ENCODE data around the gene CEP43.

The CEP43 gene

DNA sequence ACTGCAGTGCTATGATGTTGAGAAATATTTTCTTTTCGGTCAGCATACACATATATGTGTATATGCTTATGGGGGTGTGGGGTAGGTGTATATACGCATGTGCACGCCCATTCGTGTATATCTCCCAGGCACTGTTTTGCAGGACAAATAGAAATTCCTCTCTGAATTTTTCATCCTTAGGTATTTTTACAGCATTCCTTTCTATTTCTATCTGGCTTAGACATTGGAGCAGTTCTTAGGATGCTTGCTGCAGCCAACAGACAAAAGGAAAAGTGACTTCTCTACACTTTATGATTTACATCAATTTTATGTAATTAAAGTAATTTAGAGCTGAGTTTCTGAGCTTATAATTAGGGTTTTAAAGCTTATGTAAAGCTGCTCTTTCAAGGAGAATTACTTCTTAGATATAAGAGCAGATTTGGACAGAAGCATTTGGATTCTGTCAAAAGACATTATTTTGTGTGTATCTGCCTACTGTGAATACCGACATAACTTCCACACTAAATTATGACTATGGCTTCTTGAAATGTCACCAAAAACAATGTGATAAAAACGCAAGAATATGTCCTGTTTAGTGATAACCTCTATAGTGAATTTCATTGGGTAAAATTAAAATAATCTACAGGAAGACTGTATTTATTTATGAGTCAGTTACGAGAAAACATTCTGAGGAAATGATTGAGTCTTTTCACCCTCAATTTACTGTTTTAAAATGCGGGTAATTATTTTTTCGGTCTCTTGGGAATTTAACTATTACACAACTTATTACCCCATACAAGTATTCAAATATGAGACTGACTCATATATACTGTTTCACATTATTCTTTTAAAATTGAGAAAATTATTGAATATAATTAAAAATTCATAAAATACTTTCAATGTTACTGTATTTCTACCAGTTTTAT lies 21.3 kb upstream of the CEP43 start:
- DNase-seq (ENCODE audit: low read depth): peak; percentile 56
- TF ChIP-seq, protein P1, sequence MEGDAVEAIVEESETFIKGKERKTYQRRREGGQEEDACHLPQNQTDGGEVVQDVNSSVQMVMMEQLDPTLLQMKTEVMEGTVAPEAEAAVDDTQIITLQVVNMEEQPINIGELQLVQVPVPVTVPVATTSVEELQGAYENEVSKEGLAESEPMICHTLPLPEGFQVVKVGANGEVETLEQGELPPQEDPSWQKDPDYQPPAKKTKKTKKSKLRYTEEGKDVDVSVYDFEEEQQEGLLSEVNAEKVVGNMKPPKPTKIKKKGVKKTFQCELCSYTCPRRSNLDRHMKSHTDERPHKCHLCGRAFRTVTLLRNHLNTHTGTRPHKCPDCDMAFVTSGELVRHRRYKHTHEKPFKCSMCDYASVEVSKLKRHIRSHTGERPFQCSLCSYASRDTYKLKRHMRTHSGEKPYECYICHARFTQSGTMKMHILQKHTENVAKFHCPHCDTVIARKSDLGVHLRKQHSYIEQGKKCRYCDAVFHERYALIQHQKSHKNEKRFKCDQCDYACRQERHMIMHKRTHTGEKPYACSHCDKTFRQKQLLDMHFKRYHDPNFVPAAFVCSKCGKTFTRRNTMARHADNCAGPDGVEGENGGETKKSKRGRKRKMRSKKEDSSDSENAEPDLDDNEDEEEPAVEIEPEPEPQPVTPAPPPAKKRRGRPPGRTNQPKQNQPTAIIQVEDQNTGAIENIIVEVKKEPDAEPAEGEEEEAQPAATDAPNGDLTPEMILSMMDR (IDR thresholded peaks at IDR 0.05; ENCODE audit: low read length, missing control alignments): no peak
- H3K4me3 ChIP-seq (replicated peaks; ENCODE audit: low read depth, low read length): no peak overlapping the region

DNA sequence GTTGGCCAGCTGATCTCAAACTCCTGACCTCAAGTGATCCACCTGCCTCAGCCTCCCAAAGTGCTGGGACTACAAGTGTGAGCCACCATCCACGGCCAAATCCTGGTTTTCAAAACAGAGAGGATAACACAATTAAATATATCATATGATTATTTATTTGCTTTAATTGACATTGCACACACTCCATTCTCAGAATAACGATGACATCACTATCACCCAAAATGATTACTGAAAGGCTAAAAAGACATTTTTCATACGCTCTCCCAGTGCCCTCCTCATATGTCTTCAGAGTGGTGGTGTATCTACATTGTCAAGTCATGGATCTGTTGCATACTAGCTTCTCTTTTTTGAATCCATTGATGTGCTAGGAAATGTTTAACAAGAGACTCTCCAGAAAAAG lies 18.5 kb upstream of the CEP43 start:
- H3K4me3 ChIP-seq (replicated peaks; ENCODE audit: low read depth, low read length): no peak overlapping the region
- TF ChIP-seq, protein P1 (IDR thresholded peaks at IDR 0.05; ENCODE audit: low read length, missing control alignments): no peak
- DNase-seq (ENCODE audit: low read depth): no peak

DNA sequence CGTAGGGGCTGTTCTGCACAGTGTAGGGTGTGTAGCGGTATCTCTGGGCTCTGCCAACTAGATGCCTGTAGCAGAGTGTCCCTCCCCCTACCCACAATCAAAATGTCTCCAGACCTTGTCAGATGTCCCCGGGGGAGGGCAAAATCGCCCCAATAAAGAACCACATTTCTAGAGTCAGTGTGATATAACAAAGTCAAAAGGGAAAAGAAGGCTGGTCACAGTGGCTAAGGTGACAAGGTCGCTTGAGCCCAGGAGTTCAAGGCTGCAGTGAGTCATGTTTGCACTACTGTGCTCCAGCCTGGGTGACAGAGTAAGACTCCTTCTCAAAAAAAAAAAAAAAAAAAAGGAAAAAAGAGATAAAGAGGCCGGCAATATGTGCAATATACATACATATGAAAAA lies 11.7 kb upstream of the CEP43 start:
- no peak for DNase-seq (ENCODE audit: low read depth)
- no peak overlapping the region for H3K4me3 ChIP-seq (replicated peaks; ENCODE audit: low read depth, low read length)
- TF ChIP-seq, protein P1 (IDR thresholded peaks at IDR 0.05; ENCODE audit: low read length, missing control alignments): no peak

DNA sequence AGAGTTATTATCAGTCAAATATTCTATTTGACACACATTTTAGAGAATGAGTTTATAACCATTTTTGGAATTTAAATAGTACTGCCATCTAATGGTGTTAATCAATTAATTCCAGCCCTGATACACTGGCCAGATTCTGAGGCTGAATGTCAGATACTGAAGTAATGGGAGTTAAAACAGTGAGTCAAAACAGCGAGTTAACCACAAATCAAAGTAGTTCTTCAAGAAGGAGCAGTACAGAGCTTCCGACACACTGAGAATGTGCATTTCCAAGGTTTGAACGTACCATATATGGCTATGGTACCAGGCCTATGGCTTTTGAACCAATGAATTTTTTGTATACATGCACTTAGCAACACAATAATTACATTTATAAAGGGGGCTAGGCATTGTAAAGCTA lies 11.3 kb upstream of the CEP43 start:
- TF ChIP-seq, protein P1 (IDR thresholded peaks at IDR 0.05; ENCODE audit: low read length, missing control alignments): no peak
- no peak overlapping the region for H3K4me3 ChIP-seq (replicated peaks; ENCODE audit: low read depth, low read length)

DNA sequence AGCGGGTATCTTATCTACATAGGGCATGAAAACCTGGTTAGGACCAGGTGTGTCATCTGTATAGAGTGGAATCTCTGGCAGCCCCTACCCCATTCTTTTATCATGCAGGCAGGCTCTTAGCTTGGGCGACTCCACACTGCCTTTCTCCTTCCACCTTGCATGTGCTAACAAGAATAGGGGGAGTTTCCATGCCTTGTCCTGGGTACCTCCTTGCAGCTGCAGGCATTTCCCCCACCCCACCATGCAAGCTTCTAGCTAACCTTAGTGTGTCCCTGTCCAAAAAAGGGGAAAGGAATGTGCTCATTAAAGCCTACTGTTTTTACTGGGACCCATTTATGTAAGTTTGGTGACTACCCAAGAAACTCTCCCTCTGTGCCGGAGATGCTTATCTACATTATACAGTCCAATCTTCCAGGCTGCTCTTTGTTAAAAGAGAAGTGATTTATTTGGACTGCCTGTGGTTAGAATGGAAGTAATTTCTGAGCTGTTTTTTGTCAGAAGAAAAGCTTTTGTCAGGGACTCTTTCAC lies 10.5 kb upstream of the CEP43 start:
- TF ChIP-seq, protein P1 (IDR thresholded peaks at IDR 0.05; ENCODE audit: low read length, missing control alignments): no peak
- H3K4me3 ChIP-seq (replicated peaks; ENCODE audit: low read depth, low read length): no peak overlapping the region
- no peak for DNase-seq (ENCODE audit: low read depth)

More for the DNA sequence above, 11.3 kb upstream of the CEP43 start:
- no peak for DNase-seq (ENCODE audit: low read depth)

DNA sequence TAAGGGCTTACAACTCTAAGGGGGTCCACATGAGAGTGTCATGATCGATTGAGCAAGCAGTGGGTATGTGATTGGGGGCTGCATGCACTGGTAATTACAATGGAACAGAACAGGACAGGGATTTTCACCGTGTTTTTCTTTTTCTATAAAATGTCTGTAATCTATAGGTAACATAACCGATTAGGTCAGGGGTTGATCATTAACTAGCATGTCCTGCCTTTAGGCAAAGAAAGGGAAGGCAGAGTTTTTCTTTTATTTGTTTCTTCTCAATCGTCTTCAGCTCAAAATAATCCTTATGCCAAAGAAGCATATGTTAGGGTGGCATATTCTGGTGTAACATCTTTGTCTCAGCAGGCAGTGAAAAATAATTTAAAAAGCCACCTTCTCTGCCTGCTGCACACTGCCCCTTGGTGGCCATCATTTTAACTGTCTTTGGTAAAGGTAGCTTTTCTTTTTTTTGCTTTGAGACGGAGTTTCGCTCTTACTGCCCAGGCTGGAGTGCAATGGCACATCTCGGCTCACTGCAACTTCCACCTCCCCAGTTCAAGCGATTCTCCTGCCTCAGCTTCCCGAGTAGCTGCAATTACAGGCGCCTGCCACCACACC lies 9.7 kb upstream of the CEP43 start:
- TF ChIP-seq, protein P1 (IDR thresholded peaks at IDR 0.05; ENCODE audit: low read length, missing control alignments): peak; percentile 44
- no peak overlapping the region for H3K4me3 ChIP-seq (replicated peaks; ENCODE audit: low read depth, low read length)
- DNase-seq (ENCODE audit: low read depth): peak; percentile 65
